Gastrocnemius medialis (tissue), 4 donors: ENCODE results near the gene RADIL.

Experiments
- POLR2A ChIP-seq, 2 donors: fragments of 450-650 bp; IDR thresholded peaks; one replicate each; pipeline ENCODE4 v1.6.1; 2017; ENCODE audit warnings: antibody characterized with exemption in 2 of 2, mild to moderate bottlenecking in 2 of 2, moderate library complexity in 2 of 2
- TF ChIP-seq, protein P1 (sequence below), 5 experiments: fragments of 450-650 bp in 3 of 5; fragments of 200-600 bp in 2 of 5; sonication (generic) in 2 of 5; IDR thresholded peaks in 4 of 5; conservative IDR thresholded peaks in 1 of 5; 1 replicate in 4 of 5; 2 replicates in 1 of 5; pipeline ENCODE4 v1.5.1; 2016 to 2019; ENCODE audit warnings: antibody characterized with exemption in 5 of 5, mild to moderate bottlenecking in 3 of 5, moderate library complexity in 3 of 5

DNA sequence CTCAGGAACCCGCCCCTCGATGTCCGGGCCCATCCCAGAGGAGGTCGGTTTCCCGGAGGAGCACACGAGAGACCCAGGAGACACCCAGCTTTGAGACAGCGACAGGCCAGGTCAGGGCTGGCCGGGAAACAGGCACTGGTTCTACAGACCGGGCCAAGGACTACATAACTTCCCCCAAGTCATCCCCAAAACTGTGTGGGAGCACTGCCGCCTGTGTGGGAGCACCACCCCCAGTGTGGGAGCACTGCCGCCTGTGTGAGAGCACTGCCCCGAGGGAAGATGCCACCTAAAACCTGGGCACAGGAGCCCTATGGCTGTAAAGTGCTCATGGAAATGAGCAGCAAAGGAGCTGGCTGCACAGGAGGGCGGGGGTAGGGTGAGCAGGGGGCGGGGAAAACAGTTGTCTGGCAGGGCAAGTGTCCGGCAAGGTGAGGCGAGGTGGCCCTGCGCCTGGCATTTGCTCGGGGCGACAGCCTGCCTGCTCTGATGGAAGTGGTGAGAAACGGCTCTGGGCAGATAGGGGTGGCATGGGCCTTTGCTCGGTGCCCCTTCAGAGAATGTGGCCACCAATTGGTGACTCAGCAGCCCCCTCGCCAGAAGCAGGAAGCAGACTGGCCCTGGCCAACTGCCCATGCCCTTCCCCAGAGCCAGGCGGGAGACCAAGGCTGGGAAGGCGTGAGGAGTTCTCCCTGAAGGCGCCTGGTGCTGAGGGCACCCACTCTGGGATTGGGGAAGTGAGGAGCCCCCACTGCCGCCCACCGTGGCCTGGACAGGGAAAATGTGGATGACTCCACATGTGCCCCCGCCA lies 47.9 kb downstream of the RADIL start:
- no peak for TF ChIP-seq POLR2A (IDR thresholded peaks at IDR 0.05)
- TF ChIP-seq, protein P1, sequence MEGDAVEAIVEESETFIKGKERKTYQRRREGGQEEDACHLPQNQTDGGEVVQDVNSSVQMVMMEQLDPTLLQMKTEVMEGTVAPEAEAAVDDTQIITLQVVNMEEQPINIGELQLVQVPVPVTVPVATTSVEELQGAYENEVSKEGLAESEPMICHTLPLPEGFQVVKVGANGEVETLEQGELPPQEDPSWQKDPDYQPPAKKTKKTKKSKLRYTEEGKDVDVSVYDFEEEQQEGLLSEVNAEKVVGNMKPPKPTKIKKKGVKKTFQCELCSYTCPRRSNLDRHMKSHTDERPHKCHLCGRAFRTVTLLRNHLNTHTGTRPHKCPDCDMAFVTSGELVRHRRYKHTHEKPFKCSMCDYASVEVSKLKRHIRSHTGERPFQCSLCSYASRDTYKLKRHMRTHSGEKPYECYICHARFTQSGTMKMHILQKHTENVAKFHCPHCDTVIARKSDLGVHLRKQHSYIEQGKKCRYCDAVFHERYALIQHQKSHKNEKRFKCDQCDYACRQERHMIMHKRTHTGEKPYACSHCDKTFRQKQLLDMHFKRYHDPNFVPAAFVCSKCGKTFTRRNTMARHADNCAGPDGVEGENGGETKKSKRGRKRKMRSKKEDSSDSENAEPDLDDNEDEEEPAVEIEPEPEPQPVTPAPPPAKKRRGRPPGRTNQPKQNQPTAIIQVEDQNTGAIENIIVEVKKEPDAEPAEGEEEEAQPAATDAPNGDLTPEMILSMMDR (IDR thresholded peaks at IDR 0.05 in 4 of 5, conservative IDR thresholded peaks at IDR 0.05 in 1 of 5): no peak
